H1 (cell line): Measurements from ENCODE around the gene DUOX1. TPM values are rescaled to one million over a fixed set of nuclear protein-coding genes. Genes with fewer than 3 reads are reported as not detected.

Experiments used
- CTCF ChIA-PET: fragments of 300-600 bp; sonication (Branson Sonifier 250); formaldehyde crosslinking; loops from one replicate; lab custom pipeline; 2021; ENCODE audit not compliant: partially characterized antibody; lab: Charles Lee
- POLR2A ChIA-PET: fragments of 300-600 bp; sonication (Branson Sonifier 250); formaldehyde crosslinking; loops from one replicate; lab custom pipeline; 2021; ENCODE audit warnings: inconsistent platforms; ENCODE audit not compliant: partially characterized antibody; lab: Charles Lee
- DNase-seq, 2 experiments: peaks; one replicate each; pipeline versions ENCODE4 v3.0.0 to v3.0.0-alpha.2; 2010 to 2022; ENCODE audit warnings: low spot score in 2 of 2, low read depth in 1 of 2, mixed read lengths in 1 of 2
- FAIRE-seq: peaks from 2 replicates; lab custom pipeline; 2011; peaks lifted over from hg19 to GRCh38; lab: Jason Lieb, UNC
- H2AFZ ChIP-seq: 2 replicates; pipeline ENCODE4 v1.8.1; 2012; ENCODE audit warnings: low read length, inconsistent platforms
- H2AK5ac ChIP-seq: 2 replicates; pipeline ENCODE4 v1.6.1; 2013; ENCODE audit warnings: low read depth, low read length
- H2BK120ac ChIP-seq: replicated peaks from 2 replicates; pipeline ENCODE3; 2013; ENCODE audit warnings: low read depth, low read length, inconsistent platforms
- H2BK12ac ChIP-seq: 2 replicates; pipeline ENCODE4 v1.6.1; 2013; ENCODE audit warnings: low read depth, low read length
- H2BK15ac ChIP-seq: 2 replicates; pipeline ENCODE4 v1.6.1; 2013; ENCODE audit warnings: low read length
- H2BK20ac ChIP-seq: 2 replicates; pipeline ENCODE4 v1.6.1; 2013; ENCODE audit warnings: low read length
- H2BK5ac ChIP-seq: 2 replicates; pipeline ENCODE4 v1.6.1; 2013; ENCODE audit warnings: low read depth, low read length
- H3K14ac ChIP-seq: 2 replicates; pipeline ENCODE4 v1.6.1; 2013; ENCODE audit warnings: inconsistent platforms; ENCODE audit not compliant: insufficient read length
- H3K18ac ChIP-seq: 2 replicates; pipeline ENCODE4 v1.6.1; 2013; ENCODE audit warnings: low read length; ENCODE audit errors: extremely low read depth
- H3K23ac ChIP-seq: 2 replicates; pipeline ENCODE4 v1.6.1; 2013; ENCODE audit warnings: inconsistent platforms; ENCODE audit not compliant: insufficient read length
- H3K23me2 ChIP-seq: 2 replicates; pipeline ENCODE4 v1.6.1; 2013; ENCODE audit warnings: low read depth, low read length
- H3K27ac ChIP-seq: 2 replicates; pipeline ENCODE4 v1.6.1; 2011; ENCODE audit warnings: low read depth, low read length, inconsistent platforms
- H3K27me3 ChIP-seq, 4 experiments: replicated peaks in 1 of 4; 1 replicate in 1 of 4; 2 replicates in 3 of 4; pipeline versions ENCODE4 v1.6.1 to v1.8.1; 2011 to 2013; ENCODE audit warnings: low read length in 3 of 4, mild to moderate bottlenecking in 3 of 4, inconsistent platforms in 2 of 4, mixed read lengths in 2 of 4, moderate library complexity in 1 of 4; ENCODE audit not compliant: control insufficient read depth in 3 of 4, insufficient read depth in 3 of 4; ENCODE audit errors: extremely low read depth in 1 of 4
- H3K36me3 ChIP-seq, 4 experiments: 2 replicates each; pipeline versions ENCODE4 v1.6.1 to v1.8.1; 2011 to 2013; ENCODE audit warnings: mild to moderate bottlenecking in 4 of 4, low read length in 3 of 4, moderate library complexity in 2 of 4, control low read depth in 1 of 4, inconsistent platforms in 1 of 4; ENCODE audit not compliant: insufficient read depth in 4 of 4, control insufficient read depth in 2 of 4
- H3K4ac ChIP-seq: replicated peaks from 2 replicates; pipeline ENCODE3; 2013; ENCODE audit warnings: low read length, low read depth, mixed read lengths, inconsistent platforms; ENCODE audit not compliant: insufficient read length
- H3K4me1 ChIP-seq, 4 experiments: replicated peaks in 1 of 4; 1 replicate in 1 of 4; 2 replicates in 3 of 4; pipeline versions ENCODE4 v1.6.1 to v1.8.1; 2011 to 2013; ENCODE audit warnings: low read length in 3 of 4, inconsistent platforms in 2 of 4, mixed read lengths in 1 of 4; ENCODE audit not compliant: insufficient read depth in 4 of 4, control insufficient read depth in 3 of 4
- H3K4me2 ChIP-seq, 2 experiments: 2 replicates each; pipeline versions ENCODE4 v1.6.1 to v1.8.1; 2011 to 2013; ENCODE audit warnings: low read depth in 2 of 2, low read length in 2 of 2, control low read depth in 1 of 2, inconsistent platforms in 1 of 2, mild to moderate bottlenecking in 1 of 2; ENCODE audit not compliant: insufficient read depth in 1 of 2
- H3K4me3 ChIP-seq, 4 experiments: fragments of 200-600, 300-600 bp in 1 of 4; sonication (generic), shearing (Covaris generic), sonication (Bioruptor Twin) in 1 of 4; 2 replicates each; pipeline versions ENCODE4 v1.5.1 to v1.8.1; 2011 to 2016; ENCODE audit warnings: low read length in 4 of 4, low read depth in 3 of 4, control low read depth in 2 of 4, inconsistent platforms in 2 of 4, mild to moderate bottlenecking in 2 of 4, mixed read lengths in 1 of 4, moderate library complexity in 1 of 4; ENCODE audit not compliant: insufficient read depth in 2 of 4; ENCODE audit errors: extremely low read depth in 1 of 4
- H3K56ac ChIP-seq: replicated peaks from 2 replicates; pipeline ENCODE3; 2013; ENCODE audit warnings: low read depth, mild to moderate bottlenecking, mixed read lengths, low read length, inconsistent platforms; ENCODE audit not compliant: insufficient read length
- H3K79me1 ChIP-seq: 2 replicates; pipeline ENCODE4 v1.6.1; 2013; ENCODE audit warnings: low read depth, low read length, control low read depth
- H3K79me2 ChIP-seq, 2 experiments: 2 replicates each; pipeline versions ENCODE4 v1.6.1 to v1.8.1; 2012 to 2013; ENCODE audit warnings: low read length in 2 of 2, mild to moderate bottlenecking in 2 of 2, inconsistent platforms in 1 of 2; ENCODE audit not compliant: insufficient read depth in 2 of 2, control insufficient read depth in 1 of 2
- H3K9ac ChIP-seq, 4 experiments: replicated peaks in 1 of 4; 1 replicate in 1 of 4; 2 replicates in 3 of 4; pipeline versions ENCODE4 v1.6.1 to v1.8.1; 2011 to 2013; ENCODE audit warnings: low read depth in 3 of 4, low read length in 3 of 4, control low read depth in 2 of 4, mild to moderate bottlenecking in 2 of 4, moderate library complexity in 2 of 4, inconsistent platforms in 1 of 4; ENCODE audit errors: extremely low read depth in 1 of 4
- H3K9me3 ChIP-seq, 2 experiments: 2 replicates each; pipeline versions ENCODE4 v1.6.1 to v1.8.1; 2012 to 2013; ENCODE audit warnings: mild to moderate bottlenecking in 2 of 2, moderate library complexity in 2 of 2, control low read depth in 1 of 2, inconsistent platforms in 1 of 2, low read depth in 1 of 2, low read length in 1 of 2, mixed read lengths in 1 of 2; ENCODE audit not compliant: insufficient read depth in 2 of 2
- H4K20me1 ChIP-seq, 2 experiments: replicated peaks in 1 of 2; 2 replicates each; pipeline versions ENCODE3 to v1.8.1; 2011 to 2013; ENCODE audit warnings: inconsistent platforms in 2 of 2, low read length in 2 of 2, mild to moderate bottlenecking in 1 of 2; ENCODE audit not compliant: insufficient read depth in 2 of 2, control insufficient read depth in 1 of 2
- H4K5ac ChIP-seq: 2 replicates; pipeline ENCODE4 v1.6.1; 2013; ENCODE audit warnings: low read length, low read depth, mixed read lengths, inconsistent platforms; ENCODE audit not compliant: insufficient read length
- H4K8ac ChIP-seq: 2 replicates; pipeline ENCODE4 v1.8.0; 2013; ENCODE audit warnings: mild to moderate bottlenecking, moderate library complexity, low read length, inconsistent platforms; ENCODE audit not compliant: insufficient read depth; ENCODE audit errors: extremely low read depth
- H4K91ac ChIP-seq: replicated peaks from 2 replicates; pipeline ENCODE3; 2013; ENCODE audit warnings: low read length, mixed read lengths, inconsistent platforms; ENCODE audit not compliant: insufficient read length
- ASH2L ChIP-seq: fragments of 200-600, 300-600 bp; sonication (generic); IDR thresholded peaks from one replicate; pipeline ENCODE4 v1.7.1; 2017; ENCODE audit warnings: low read length
- CHD1 ChIP-seq: IDR thresholded peaks from 2 replicates; pipeline ENCODE4 v1.6.1; 2012; ENCODE audit warnings: low read depth, low read length, improper control_type of control experiment
- CHD2 ChIP-seq: IDR thresholded peaks from 2 replicates; pipeline ENCODE4 v1.6.1; 2012; ENCODE audit warnings: low read length, improper control_type of control experiment
- CTBP2 ChIP-seq: IDR thresholded peaks from 2 replicates; pipeline ENCODE4 v1.7.0; 2011; ENCODE audit warnings: borderline replicate concordance, mild to moderate bottlenecking, moderate library complexity, mixed read lengths, low read length; ENCODE audit not compliant: insufficient read depth, insufficient read length
- EP300 ChIP-seq, 2 experiments: IDR thresholded peaks; 1 replicate in 1 of 2; 2 replicates in 1 of 2; pipeline ENCODE4 v1.6.1; 2011 to 2012; ENCODE audit warnings: low read depth in 2 of 2, low read length in 2 of 2, mild to moderate bottlenecking in 2 of 2, borderline replicate concordance in 1 of 2, inconsistent platforms in 1 of 2, moderate library complexity in 1 of 2
- HDAC2 ChIP-seq, 2 experiments: fragments of 300-600 bp in 1 of 2; sonication (generic) in 1 of 2; IDR thresholded peaks; 2 replicates each; pipeline ENCODE4 v1.6.1; 2011 to 2012; ENCODE audit warnings: low read depth in 2 of 2, low read length in 2 of 2, mild to moderate bottlenecking in 2 of 2, moderate library complexity in 2 of 2, borderline replicate concordance in 1 of 2, inconsistent platforms in 1 of 2
- JUND ChIP-seq: IDR thresholded peaks from 2 replicates; pipeline ENCODE4 v1.6.1; 2011; ENCODE audit warnings: mild to moderate bottlenecking, improper control_type of control experiment, low read length
- KDM4A ChIP-seq: IDR thresholded peaks from one replicate; pipeline ENCODE4 v1.7.1; 2012; ENCODE audit warnings: low read depth, mild to moderate bottlenecking, moderate library complexity, low read length, inconsistent platforms; ENCODE audit not compliant: severe bottlenecking
- RBBP5 ChIP-seq: IDR thresholded peaks from 2 replicates; pipeline ENCODE4 v1.7.1; 2012; ENCODE audit warnings: low read depth, mild to moderate bottlenecking, inconsistent platforms, low read length, moderate library complexity, borderline replicate concordance
- SIN3A ChIP-seq, 2 experiments: IDR thresholded peaks in 1 of 2; conservative IDR thresholded peaks in 1 of 2; 2 replicates each; pipeline ENCODE4 v1.6.1; 2011 to 2012; ENCODE audit warnings: low read length in 2 of 2, improper control_type of control experiment in 1 of 2, low read depth in 1 of 2, mild to moderate bottlenecking in 1 of 2
- SP4 ChIP-seq: IDR thresholded peaks from 2 replicates; pipeline ENCODE4 v1.6.1; 2012; ENCODE audit warnings: low read length, inconsistent platforms
- YY1 ChIP-seq: IDR thresholded peaks from 2 replicates; pipeline ENCODE4 v1.6.1; 2011; ENCODE audit warnings: low read depth, mild to moderate bottlenecking, low read length
- WGBS, 2 experiments: shearing (Covaris generic) in 1 of 2; methylation state at CpG; one replicate each; pipeline versions ENCODE4 v1.1.6 to v1.1.7; 2013 to 2015; ENCODE audit warnings: low lambda C conversion rate in 2 of 2, mixed read lengths in 2 of 2, inconsistent platforms in 1 of 2, low coverage in 1 of 2, missing lambda C conversion rate in 1 of 2; ENCODE audit not compliant: insufficient replicate concordance in 2 of 2, insufficient coverage in 1 of 2, insufficient read length in 1 of 2; ENCODE audit errors: extremely low coverage in 1 of 2, missing lambda C conversion rate in 1 of 2; 5-methylcytosine and 5-hydroxymethylcytosine counted together
- polyA plus RNA-seq, 7 experiments: library from polyadenylated mRNA; depleted of rRNA in 3 of 7; stranded (reverse) in 5 of 7; unstranded in 2 of 7; fragments of >200 nt in 5 of 7; fragments of 200-250 nt in 2 of 7; gene quantifications; 1 replicate in 5 of 7; 2 replicates in 1 of 7; 4 replicates in 1 of 7; pipeline versions ENCODE4 v1.2.1 to v1.2.3, GENCODE V29; 2011 to 2013; ENCODE audit warnings: missing spikeins in 2 of 7, mixed read lengths in 2 of 7
- total RNA-seq: library from RNA; stranded (reverse); fragmentation: NEBNext Ultra II Directional; extraction: Animal tissue kit (Norgen Biotek cat#: 25700); gene quantifications from 2 replicates; pipeline ENCODE4 v1.2.1, GENCODE V29; 2021

The DUOX1 gene
- total and polyA plus RNA-seq, 2 of the 8 experiments (the other 6 are each of a cell fraction or from before 2014, with no cell fraction given): 0.84 to 1.4 TPM

- Histone ChIP-seq H3K9ac (no peak overlapping the region), H2BK20ac (no peak overlapping the region), H4K5ac (no peak overlapping the region), H4K8ac (peak overlapping the region; percentile 57; the same call in 1 of the 2 replicates), H3K4me1 (no peaks in the 10 kb centered on the region; a peak in 1 of 7 replicates), H3K56ac (no peak overlapping the region), H3K18ac (no peak overlapping the region)
- DNase-seq: no peak
- CTCF ChIA-PET: interaction anchor here (0.6 to 1.6 kb wide), 5 partner anchors 12 to 58 kb away, joined by 3 to 7 read pairs (median 4); no protein-coding TSS in a partner anchor
- TF ChIP-seq ASH2L (no peak), SP4 (no peak), YY1 (no peak), CHD2 (no peak), CTBP2 (no peak), CHD1 (no peak), RBBP5 (no peak), KDM4A (no peak), HDAC2 (IDR thresholded peaks at IDR 0.05; ENCODE audit: borderline replicate concordance in 1 of 2, low read depth in 2 of 2, low read length in 2 of 2) (no peak), EP300 (IDR thresholded peaks at IDR 0.05; ENCODE audit: borderline replicate concordance in 1 of 2, low read depth in 2 of 2, low read length in 2 of 2) (no peak), JUND (no peak), SIN3A (conservative IDR thresholded peaks at IDR 0.05 in 1 of 2, IDR thresholded peaks at IDR 0.05 in 1 of 2; ENCODE audit: low read depth in 1 of 2, low read length in 2 of 2) (no peak)
- TF ChIP-seq, all 59 proteins: peak for 0
- Histone ChIP-seq H3K4me3 (no peak overlapping the region), H3K27me3 (no peaks in the 10 kb centered on the region), H3K4ac (no peak overlapping the region), H2BK120ac (no peak overlapping the region), H3K79me2 (no peaks in the 10 kb centered on the region), H3K27ac (no peak overlapping the region), H2BK12ac (no peak overlapping the region), H4K20me1 (no peaks in the 10 kb centered on the region), H2BK15ac (no peak overlapping the region), H3K23me2 (no peaks in the 10 kb centered on the region), H2AK5ac (no peak overlapping the region), H3K14ac (no peak overlapping the region), H3K23ac (no peak overlapping the region), H2AFZ (no peak overlapping the region), H3K4me2 (no peak overlapping the region), H3K79me1 (no peaks in the 10 kb centered on the region), H3K9me3 (no peaks in the 10 kb centered on the region), H2BK5ac (no peak overlapping the region), H3K36me3 (no peaks in the 10 kb centered on the region), H4K91ac (no peak overlapping the region)
- WGBS, 2 experiments: 84% methylated on average over 9 of the region's 9 CpGs; no CpG with 5 or more reads in 1 of the 2 experiments
- no peak for FAIRE-seq
- POLR2A ChIA-PET: interaction anchor here (1.1 kb wide), 1 partner anchor 71 kb away, joined by 3 read pairs; the partner anchor contains the start of gene SORD
Measured at GRCh38 chr15:45094358-45094730, 35.5 kb upstream of the DUOX1 start.
